Measurements from ENCODE around the gene MLST8. TPM values are rescaled to one million over a fixed set of nuclear protein-coding genes. Genes with fewer than 3 reads are reported as not detected.

The MLST8 gene
- total and polyA plus RNA-seq, 7 donors = 30.6 to 58.7 (median 41.4) TPM

DNA sequence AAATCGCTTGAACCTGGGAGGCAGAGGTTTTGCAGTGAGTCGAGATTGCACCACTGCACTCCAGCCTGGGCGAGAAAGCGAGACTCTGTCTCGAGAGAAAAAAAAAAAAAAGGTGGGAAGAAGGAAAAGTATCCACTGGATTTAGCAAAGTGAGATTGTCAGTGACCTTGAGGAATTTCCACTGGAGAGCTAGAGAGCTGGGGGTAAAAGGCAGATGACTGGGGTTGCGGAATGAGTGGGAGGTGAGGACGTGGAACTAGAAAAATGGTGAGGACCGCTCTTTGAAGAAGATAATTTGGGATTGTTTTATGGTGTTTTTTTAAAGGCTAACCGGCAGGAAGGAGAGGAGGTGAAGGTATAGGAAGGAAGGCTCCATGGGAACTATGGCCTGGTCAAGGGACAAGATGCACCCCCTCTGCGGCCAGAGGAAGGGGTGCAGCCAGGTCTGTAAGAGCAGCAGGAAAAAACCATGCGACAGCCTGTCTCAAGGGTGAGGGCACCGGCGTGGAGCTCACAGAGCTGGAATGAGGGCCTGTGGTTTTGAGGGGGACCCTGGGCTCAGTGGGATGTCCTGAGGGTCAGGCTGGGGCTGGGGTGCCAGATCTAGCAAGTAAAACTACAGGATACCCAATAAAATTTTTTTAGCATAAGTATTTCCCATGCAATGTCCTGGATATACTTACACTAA, 694 bp upstream of the MLST8 start:
- DNase-seq = no peak
- Histone ChIP-seq H3K27me3 (no peaks in the 10 kb centered on the region), H3K4me1 (peaks cover 0 to 20% (median 18%) of the 10 kb centered on the region in 4 donors), H3K9me3 (no peaks in the 10 kb centered on the region), H3K27ac (peak overlapping the region; percentile 97 to 100 (median 98)), H3K36me3 (peaks cover 13 to 31% (median 20%) of the 10 kb centered on the region in 4 donors), H3K4me3 (peak overlapping the region; percentile 83 to 89 (median 88))
- intact Hi-C loops (cut with DNase I) = loop anchor here (2.0 to 5.0 kb wide), 2 partner anchors 48 kb away; partner anchors contain the start of gene ECI1
- WGBS, 2 donors = 84 to 85% methylated on average over 13 of the region's 13 CpGs
- TF ChIP-seq EP300 (IDR thresholded peaks at IDR 0.05) (no peak), POLR2AphosphoS5 (IDR thresholded peaks at IDR 0.05) (no peak), POLR2A (IDR thresholded peaks at IDR 0.05) (no peak)
- TF ChIP-seq, protein P1, sequence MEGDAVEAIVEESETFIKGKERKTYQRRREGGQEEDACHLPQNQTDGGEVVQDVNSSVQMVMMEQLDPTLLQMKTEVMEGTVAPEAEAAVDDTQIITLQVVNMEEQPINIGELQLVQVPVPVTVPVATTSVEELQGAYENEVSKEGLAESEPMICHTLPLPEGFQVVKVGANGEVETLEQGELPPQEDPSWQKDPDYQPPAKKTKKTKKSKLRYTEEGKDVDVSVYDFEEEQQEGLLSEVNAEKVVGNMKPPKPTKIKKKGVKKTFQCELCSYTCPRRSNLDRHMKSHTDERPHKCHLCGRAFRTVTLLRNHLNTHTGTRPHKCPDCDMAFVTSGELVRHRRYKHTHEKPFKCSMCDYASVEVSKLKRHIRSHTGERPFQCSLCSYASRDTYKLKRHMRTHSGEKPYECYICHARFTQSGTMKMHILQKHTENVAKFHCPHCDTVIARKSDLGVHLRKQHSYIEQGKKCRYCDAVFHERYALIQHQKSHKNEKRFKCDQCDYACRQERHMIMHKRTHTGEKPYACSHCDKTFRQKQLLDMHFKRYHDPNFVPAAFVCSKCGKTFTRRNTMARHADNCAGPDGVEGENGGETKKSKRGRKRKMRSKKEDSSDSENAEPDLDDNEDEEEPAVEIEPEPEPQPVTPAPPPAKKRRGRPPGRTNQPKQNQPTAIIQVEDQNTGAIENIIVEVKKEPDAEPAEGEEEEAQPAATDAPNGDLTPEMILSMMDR (IDR thresholded peaks at IDR 0.05) = no peak

- peaks cover 13 to 36% (median 23%) of the 10 kb centered on the region in 4 donors for H3K36me3 ChIP-seq
- no peaks in the 10 kb centered on the region for H3K27me3 ChIP-seq
- TF ChIP-seq POLR2AphosphoS5 (IDR thresholded peaks at IDR 0.05) (no peak), EP300 (IDR thresholded peaks at IDR 0.05) (no peak), POLR2A (IDR thresholded peaks at IDR 0.05) (no peak)
- TF ChIP-seq, protein P1 (IDR thresholded peaks at IDR 0.05) = no peak
- peak overlapping the region; percentile 97 to 100 (median 98) for H3K27ac ChIP-seq
- H3K4me3 ChIP-seq = peak overlapping the region; percentile 83 to 89 (median 88)
- no peaks in the 10 kb centered on the region for H3K9me3 ChIP-seq
- 5 to 13% methylated on average over 16 of the region's 16 CpGs for WGBS, 2 donors
- intact Hi-C loops (cut with DNase I) = loop anchor here (2.0 to 5.0 kb wide), 2 partner anchors 46 to 49 kb away; partner anchors contain the start of gene ECI1
- peaks cover 0 to 20% (median 18%) of the 10 kb centered on the region in 4 donors for H3K4me1 ChIP-seq
- no peak for DNase-seq
These were observed 686 bp downstream of the MLST8 start for GRCh38 chr16:2205967-2206313.

DNA sequence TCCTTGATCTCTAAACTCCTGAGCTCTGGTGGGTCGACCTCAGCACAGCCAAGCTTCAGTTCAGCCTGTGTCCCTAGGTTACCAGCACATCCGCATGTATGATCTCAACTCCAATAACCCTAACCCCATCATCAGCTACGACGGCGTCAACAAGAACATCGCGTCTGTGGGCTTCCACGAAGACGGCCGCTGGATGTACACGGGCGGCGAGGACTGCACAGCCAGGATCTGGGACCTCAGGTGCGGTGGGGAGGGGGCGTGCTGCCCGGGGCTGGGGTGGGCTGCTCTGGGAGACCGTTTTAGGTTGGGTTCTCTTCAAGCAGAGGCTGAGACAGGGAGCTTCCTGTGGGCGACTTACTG, 1.1 kb downstream of the MLST8 start:
- Histone ChIP-seq H3K36me3 (peaks cover 13 to 36% (median 23%) of the 10 kb centered on the region in 4 donors), H3K4me1 (peaks cover 0 to 20% (median 18%) of the 10 kb centered on the region in 4 donors), H3K27me3 (no peaks in the 10 kb centered on the region), H3K4me3 (peak overlapping the region in 3 of 4 donors; percentile 83 to 89 (median 88)), H3K27ac (peak overlapping the region; percentile 97 to 100 (median 98)), H3K9me3 (no peaks in the 10 kb centered on the region)
- no peak for TF ChIP-seq POLR2A (IDR thresholded peaks at IDR 0.05)
- no peak for TF ChIP-seq POLR2AphosphoS5 (IDR thresholded peaks at IDR 0.05)
- TF ChIP-seq EP300 (IDR thresholded peaks at IDR 0.05) = no peak
- TF ChIP-seq, protein P1 (IDR thresholded peaks at IDR 0.05) = no peak
- intact Hi-C loops (cut with DNase I) = loop anchor here (5.0 kb wide), 1 partner anchor 46 kb away; the partner anchor contains the start of gene ECI1
- 83 to 86% methylated on average over 18 of the region's 18 CpGs for WGBS, 2 donors
- no peak for DNase-seq

DNA sequence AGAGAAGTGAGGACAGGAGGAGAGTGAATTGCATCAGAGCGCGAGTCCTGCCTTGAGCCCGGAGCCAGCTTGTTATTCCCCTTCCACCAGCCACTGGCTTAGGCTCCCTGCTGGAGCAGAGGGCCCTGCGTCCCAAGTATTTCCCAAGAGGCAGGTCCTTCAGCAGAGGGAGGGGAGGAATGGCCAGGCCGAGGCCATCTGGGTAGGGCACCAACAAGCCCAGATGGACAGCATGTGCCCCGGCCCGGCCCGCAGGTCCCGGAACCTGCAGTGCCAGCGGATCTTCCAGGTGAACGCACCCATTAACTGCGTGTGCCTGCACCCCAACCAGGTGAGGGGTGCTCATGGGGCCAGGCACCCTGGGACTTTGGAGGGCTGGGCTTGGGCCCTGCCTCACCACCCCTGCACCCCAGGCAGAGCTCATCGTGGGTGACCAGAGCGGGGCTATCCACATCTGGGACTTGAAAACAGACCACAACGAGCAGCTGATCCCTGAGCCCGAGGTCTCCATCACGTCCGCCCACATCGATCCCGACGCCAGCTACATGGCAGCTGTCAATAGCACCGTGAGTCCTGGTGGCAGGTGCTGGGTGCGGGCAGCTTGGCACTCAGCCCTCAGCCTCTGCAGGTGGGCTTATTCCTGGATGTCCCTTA, 1.7 kb downstream of the MLST8 start:
- Histone ChIP-seq H3K27ac (peak overlapping the region in 1 of 4 donors; percentile 98), H3K4me1 (peaks cover 0 to 21% (median 19%) of the 10 kb centered on the region in 4 donors), H3K27me3 (no peaks in the 10 kb centered on the region), H3K36me3 (peaks cover 13 to 39% (median 23%) of the 10 kb centered on the region in 4 donors), H3K9me3 (no peaks in the 10 kb centered on the region), H3K4me3 (no peak overlapping the region)
- intact Hi-C loops (cut with DNase I) = loop anchor here (5.0 kb wide), 1 partner anchor 45 kb away; the partner anchor contains the start of gene ECI1
- WGBS, 2 donors = 94 to 95% methylated on average over 23 of the region's 23 CpGs
- no peak for DNase-seq
- TF ChIP-seq EP300 (IDR thresholded peaks at IDR 0.05) (no peak), POLR2A (IDR thresholded peaks at IDR 0.05) (no peak)
- TF ChIP-seq, protein P1 (IDR thresholded peaks at IDR 0.05) = no peak
